DMS 273 (cell line): ENCODE results near the gene PRKG1.

ENCODE experiments used
- DNase-seq: peaks from one replicate; lab custom pipeline; 2025; ENCODE audit not compliant: unreplicated experiment; lab: John Stamatoyannopoulos, UW

The PRKG1 gene

DNA sequence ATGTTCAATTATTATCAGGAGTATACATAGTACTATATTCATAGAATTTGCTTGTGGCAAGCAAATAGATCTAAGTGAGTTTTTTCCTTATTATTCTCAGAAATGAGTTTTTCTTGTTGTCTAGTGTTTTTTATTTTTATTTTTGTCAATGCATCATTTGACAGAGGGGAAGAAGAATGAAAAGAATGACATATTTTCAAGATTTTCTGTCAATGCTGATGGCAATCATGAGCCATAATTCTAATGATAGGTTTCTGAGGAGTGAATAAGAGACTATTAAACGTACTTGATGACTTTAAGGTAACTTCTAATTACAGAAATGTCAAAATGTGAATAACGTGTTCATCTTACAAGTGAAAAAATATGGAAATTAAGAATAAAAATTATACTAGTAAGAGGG is 769.7 kb downstream of the PRKG1 start:
- no peak for DNase-seq

DNA sequence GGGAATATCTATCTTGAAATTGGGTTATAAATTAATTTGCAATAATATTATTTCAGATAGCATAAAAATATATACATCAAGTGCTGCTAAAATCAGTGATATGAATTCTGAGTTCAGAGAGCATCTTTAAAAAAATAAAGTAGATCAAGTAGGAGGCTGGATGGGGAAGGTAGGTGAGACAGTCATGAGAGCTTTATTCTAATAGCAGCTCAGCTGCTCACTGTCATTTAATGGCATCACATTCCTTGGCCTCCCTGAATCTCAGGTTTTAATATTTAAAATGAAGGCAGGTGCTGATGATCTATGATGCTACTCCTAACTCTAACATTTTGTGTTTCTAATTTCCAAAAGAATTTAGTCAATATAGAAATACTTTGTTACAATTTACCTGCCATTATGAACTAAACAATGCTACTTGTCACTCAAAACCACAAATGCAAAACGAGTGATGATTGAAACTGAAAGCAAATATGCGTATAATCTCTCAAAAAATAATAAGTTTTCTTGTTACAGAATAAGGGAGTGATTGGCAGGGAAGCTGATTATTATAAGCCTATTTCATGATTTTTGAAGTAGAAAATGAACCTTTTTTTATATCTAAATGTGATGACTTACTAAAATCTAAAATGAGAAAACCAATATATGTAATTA is 772.7 kb downstream of the PRKG1 start:
- DNase-seq: no peak

DNA sequence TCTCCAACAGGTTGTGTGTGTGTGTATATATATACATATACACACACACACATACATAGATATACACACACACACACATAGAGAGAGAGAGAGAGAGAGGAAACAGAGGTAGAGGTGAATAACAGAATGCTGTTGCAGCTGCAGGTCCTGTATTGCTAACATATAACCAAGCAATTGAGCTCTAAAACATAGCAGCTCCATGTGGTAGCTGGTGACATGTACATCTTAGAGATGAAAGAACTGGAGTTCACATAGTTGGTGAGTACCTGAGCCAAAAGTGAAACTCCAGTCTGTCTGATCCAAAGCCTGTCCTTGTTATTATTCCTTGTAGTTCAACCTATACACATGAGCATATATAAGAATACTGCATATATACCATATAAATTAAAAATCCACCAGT is 778.0 kb downstream of the PRKG1 start:
- no peak for DNase-seq

DNA sequence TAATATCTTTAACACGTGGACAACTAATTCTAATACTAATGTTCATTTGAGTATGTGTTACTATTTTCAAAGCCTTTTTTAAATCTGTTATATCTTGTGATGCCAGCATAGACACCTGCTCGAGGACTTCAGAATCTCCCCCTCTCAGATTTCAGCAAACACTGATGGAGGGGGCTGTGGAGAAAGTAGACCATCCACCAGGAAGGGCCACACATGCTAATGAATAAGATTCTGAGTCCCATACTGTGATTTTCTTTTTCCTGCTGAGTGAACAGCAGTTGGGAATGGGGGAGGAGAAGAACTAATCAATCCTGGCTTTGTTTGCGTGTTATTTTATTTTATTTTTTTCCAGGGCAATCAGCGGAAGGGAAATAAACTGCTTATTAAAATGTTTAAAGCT is 783.0 kb downstream of the PRKG1 start:
- no peak for DNase-seq

DNA sequence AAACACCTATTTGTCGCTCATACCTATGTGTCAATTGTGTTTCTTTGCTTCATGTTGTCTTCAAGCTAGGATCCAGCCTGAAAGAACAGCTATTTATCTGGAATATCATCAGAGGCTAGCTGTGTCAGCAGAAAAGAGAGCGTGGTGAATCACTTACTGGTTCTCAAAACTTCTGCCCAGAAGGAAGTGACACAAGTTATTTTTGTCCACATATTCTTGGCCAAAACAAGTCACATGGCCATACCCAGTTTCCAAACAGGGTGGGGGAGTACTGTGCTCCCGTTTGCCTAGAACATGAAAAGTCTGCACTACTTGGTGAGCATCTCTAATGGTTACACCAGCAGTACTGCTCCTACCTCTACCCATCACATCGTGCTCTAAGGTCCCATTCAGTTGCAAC is 786.0 kb downstream of the PRKG1 start:
- DNase-seq: no peak

DNA sequence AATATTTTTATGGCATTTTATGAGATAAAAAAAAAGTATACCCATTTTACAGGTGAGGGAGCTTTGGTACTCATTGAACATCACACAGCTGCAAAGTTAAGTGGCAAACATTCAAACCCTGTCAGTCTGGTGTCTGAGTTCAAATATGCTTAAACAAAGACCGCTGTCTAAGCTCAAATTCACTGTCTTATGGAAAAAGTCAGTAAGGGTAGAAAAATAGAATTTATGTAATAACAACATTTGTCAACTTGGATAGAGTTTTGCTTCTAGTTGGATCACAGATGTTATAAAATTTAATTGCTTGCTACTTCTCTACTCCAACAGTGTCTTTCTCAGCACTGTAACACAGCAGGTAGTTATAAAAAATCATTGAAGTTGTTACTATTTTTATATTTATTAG is 786.8 kb downstream of the PRKG1 start:
- no peak for DNase-seq

DNA sequence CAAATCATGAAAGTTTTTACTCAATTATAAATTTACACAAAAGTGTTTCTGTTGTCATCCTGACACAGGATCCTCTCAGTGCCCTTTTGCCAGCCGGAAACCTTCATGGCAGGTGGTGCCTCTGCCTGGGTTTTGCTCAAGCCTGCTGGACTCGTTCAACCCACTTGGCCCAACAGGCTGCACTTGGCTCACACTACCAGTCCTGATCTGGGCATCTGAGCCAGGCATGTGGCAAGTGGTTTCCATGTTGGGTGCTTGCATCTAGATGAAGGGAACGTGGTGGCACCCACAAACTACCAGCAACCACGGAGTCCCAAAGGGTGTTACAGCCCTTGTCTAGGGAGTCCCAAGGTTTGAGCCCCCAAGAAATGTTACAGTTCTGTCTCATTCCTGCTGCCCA is 787.4 kb downstream of the PRKG1 start:
- DNase-seq: no peak

DNA sequence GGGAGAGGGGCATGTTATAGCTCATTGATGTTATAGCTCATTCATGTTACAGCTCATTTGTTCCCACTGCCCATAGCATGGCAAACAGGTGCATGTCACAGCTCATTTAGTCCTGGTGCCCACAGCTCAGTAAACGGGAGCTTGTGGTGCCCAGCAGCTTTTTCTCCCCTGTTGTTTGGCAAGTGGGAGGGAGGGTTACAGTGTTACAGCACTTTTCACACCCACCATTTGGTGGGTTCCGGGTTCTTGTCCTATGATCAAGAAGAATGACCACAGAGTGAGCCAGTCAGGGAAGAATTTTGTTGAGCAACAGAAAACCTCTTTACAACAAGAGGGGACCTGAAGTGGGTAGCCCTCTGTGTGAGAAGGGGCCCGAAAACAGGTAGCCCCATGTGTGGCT is 787.9 kb downstream of the PRKG1 start:
- DNase-seq: no peak

DNA sequence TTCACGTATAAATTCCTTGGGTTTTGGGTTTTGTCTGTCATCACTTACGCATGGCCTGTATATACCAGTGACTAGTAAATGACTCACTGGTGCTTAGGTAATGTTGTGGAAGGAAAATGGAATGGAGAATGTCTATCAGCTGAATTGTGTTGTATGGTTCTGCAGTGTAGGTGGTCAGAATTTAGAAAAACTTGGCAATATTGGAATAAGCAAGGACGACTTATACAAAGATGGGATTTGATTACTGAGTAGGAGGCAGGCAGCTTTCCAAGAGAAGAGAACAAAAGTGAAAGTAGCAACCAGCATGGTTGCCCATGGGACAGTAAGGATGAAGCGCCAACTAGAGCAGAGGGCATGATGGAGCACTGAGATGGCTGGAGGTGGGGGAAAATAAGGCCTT is 793.7 kb downstream of the PRKG1 start:
- no peak for DNase-seq

DNA sequence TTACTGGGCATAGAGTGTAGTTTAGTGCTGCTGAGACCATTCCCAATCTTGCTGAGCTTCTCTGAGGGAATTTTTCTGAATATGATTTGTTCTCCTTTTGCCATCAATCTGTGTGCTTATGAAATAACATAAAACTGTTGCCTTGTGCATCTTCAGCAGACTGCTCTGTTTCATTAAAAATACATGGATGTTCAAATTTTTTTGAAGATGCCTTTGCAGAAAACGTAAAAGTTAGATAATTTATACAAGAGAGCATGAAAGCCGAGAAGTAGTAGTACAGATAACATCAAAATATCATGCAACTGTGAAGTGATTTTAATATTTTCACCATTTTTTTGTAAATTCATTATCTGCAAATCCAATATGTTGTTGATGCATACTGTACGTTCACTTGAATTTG is 799.8 kb downstream of the PRKG1 start:
- no peak for DNase-seq

DNA sequence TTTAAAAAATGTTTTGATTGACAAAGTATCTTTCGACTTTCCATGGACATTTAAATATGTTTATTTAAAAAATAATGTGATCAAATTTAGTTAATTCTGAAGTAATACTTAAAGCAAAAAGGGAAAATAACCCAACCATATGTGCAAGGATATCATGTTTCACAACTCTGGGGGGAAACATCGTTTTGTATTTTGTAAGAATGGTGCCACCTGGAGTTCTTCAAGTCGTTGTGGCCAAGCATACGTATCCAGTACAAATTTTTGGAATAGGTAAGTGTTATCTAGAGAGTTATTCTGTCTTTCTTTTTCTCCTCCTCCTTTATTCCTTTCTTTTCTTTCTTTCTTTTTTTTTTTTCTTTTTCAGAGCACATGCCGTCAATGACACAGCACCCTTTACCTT is 801.3 kb downstream of the PRKG1 start:
- DNase-seq: peak; percentile 77

DNA sequence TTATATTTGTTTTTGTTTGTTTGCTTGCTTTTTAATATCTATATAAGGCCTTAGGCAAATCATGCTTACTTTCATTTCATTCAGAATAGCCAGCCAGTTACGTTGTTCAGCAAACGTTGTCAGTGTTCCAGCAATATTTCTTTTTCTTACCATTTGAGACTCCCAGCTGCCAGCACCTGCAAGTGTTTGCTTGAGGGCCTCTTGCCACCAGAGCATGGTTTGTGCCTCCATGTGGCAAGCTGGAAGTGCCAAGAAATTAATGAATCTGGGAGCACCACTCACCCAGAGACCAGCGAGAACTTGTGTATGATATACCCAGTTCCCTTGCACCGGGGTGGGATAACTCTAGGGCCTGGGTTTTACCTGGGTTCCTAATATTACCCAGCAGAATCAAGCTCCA is 802.2 kb downstream of the PRKG1 start:
- peak; percentile 35 for DNase-seq

DNA sequence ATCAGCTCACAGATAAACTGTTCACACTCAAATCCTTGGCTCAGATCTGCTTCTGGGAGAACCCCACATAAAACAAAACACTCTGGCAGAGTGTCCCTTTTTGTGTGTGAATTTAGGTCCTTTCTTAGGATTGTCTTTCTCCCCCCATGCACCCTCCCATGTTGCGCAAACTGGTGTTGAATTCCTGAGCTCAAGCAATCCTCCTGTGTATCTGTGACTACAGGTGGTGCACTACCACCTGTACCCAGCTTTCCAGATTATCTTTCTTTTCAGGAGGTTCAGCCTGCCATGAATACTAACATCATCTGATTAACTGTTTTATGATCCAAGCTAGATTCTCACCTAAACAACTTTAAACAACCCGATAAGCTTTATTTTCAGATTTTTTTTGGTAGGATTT is 802.7 kb downstream of the PRKG1 start:
- no peak for DNase-seq

DNA sequence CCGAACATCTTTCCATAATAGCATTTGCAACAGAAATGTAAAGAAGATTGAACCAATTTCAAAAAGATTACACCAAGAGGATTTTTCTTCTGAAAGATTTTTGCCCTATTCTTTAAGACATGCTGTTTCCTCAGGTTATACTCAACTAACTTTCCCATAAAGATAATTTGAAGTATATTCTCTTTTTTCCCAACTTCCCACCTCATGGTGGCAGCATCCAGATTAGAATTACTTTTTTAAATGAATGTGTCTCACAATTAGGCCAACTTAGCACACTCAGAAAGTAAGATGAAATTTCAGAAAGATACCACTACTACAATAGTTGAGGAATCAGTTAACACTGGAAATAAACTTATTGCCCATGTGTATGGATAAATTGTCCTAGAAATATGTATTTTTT is 803.3 kb downstream of the PRKG1 start:
- DNase-seq: no peak

DNA sequence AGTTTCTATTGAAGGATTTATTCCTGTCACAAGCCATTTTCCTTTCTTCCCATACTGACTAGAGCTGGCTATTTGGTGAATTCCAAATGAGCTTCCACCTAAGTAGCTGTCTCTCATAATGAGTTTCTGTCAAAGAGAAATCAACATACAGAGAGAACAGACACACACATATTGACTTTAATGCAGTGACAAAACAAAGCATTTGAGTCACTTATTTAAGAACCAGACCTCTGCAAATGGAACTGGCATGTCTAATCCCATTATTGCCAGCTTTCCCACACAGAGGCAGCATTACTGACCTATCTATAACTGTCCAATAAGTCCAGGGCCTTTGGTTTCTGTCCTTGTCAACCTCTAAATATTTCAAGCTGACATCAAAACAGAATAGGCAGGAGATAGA is 804.4 kb downstream of the PRKG1 start:
- DNase-seq: no peak

DNA sequence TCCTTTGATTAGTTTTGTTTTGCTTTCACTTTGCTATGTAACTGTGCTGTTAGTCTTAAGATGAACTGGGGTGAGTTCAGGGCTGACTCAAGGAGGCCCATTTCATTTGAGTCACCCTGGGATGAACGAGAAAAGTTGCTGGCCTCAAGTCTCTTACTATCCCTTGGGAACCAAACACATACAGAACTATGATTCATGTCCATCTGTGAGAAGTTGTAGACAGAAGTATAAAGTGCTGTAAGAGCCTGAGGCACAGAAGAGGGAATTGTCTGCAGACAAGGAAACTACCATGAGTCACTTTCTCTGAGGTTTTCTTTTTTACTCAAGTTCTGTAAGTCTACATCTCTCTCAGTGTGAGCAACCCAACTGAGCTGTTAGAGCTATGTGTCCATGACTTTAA is 805.0 kb downstream of the PRKG1 start:
- peak; percentile 5 for DNase-seq

DNA sequence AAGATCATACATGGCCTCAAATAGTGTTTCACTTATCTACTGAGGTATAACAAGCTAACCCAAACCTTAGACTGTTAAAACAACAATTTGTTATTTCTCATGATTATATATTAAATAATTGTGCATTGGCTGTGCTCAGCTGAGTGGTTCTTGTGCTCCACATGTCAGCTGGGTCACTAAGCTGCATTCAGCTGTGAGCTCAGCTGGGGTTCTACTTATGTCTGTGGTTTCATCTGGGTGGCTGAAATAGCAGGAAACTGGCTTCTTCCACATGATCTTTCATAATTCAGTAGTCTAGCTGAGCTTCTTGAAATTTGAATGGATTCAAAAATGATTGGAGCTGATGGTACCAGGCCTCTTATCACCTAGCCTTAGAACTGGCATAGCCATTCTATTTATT is 806.9 kb downstream of the PRKG1 start:
- no peak for DNase-seq

DNA sequence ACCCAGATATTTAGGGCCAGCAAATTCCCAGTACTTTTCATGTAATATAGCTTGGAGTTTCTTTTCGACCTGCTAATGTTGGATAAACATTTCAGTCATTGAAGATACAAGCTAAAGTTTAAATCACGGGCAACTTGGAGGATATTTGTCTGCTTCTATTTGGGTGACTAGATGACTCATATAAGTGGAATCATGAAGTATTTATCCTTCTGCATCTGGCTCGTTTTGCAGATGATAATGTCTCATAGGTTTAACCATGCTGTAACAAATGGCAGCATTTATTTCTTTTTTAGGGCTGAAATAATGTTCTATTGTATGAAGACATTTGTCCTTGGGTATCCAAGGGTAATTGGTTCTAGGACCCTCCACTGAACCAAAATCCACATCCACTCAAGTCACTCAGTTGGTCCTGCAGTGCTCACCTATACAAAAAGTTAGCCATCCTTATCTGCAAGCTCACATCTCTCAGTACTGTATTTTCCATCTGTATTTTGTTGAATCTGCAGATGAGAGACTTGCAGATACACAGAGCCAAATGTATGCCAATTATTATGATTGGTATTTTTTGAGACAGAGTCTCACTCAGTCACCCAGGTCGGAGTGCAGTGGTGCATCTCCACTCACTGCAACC is 812.3 kb downstream of the PRKG1 start:
- no peak for DNase-seq

DNA sequence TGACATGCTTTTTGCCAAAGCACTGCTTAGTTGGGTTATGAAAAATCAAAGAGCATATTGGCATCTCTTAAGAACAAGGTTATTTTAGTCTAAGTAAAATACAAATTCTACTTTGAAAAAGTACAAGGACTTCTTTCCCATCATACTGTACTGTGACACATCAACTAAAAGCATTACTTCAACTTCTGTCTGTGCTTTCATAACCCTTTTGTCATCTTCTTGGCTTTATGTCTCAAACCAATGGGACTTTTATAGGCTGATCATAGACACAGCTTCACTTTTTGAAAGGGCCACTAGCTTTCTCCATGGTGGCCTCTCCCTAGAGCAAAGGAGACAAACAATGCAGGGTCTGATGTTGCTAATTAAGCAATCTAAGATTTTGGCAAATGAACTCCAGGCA is 814.0 kb downstream of the PRKG1 start:
- DNase-seq: no peak

DNA sequence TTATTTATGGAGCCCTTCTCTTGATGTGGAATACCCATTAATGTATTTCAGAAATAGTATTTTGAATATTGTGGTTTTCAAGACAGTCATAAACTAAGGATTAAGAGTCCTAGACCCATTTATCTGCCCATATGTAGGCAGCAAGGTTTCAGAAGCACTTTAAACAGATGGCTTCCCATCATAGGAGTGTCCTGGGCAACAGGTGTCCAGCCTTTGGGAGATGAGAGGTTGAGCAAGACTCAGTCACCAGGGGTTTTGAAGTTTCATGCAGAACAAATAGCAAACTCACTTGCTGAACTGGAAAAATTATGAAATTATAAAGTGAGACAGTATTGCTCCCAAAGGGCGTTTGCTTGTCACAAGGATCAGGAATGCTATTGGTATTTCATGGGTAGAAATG is 818.0 kb downstream of the PRKG1 start:
- peak; percentile 1 for DNase-seq

DNA sequence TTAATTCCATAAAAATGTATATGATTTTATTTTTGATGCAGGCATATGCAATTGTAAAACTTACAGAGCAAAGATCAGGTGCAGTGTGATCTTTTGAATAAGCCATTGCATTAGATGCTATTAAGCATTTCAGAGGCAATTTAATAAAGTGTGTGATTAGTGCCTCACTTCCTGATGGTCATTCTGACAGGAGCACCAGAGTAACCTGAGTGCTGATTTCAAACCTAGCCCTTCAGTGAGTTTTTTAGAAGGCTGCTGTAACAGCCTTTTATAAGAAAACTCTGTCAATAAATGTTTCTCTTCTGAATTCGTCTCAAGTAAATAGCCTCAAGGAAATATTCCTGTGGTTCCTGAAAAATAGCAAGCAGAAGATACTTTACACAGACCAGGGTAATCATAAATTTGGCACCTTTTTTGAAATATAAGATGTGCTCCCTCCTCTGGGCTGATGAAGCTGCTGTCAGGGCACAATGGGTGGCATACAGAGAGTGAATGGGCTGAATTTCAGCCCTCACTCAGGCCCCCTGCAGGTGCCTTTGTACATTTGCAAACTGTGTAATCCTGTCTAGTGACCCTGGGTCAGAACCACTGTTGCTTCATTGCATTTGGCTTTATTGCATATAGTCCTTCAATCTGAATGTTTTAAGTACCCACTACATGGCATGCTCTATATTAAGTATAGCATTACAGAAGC is 818.8 kb downstream of the PRKG1 start:
- DNase-seq: peak; percentile 46

DNA sequence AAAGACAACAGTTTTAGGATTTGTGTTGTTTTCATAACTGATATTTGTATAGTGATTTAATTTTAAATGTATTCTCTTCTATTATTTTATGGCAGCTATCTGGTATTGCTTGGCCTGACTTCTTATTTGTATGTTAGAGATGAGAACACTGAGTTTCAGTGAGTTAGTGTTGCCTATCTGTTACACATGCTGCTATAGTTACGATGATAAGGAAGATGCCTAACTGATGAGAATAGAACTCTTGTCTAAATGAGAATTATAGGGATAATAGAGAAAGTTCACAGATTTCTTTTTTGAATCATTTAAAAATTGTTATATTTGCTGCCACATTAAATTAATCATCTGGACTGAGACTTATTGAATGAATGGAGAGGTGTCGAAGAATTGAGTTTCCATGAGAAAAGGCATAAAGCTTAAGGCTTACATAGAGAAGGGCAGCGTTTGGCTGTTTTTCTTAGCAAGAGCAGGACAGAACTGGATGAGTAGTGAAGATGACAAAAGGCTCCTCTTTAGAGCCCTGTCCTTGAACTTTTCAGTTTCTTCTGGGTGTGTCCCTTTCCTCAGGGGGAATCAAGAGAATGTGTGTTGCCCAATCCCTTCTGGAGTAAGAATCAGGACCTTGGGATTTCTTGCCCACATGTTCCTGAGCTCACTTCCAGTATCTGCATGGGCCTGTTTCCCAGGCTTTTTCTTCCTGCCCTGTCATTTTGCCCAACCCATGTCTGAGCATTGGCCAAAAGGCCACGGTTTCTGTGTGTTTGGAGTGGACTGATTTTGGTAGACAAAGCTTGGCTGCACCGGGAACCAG is 820.7 kb downstream of the PRKG1 start:
- no peak for DNase-seq
